DOHH2 (cell line): Measurements from ENCODE around the gene TFAM.

Experiments used
- H3F3A ChIP-seq: fragments of 200-600 bp; sonication (generic), shearing (Covaris generic); 2 replicates; pipeline ENCODE4 v1.6.0; 2016; ENCODE audit warnings: antibody characterized with exemption, mild to moderate bottlenecking; ENCODE audit not compliant: control insufficient read depth, insufficient read depth
- H3K27ac ChIP-seq: fragments of 200-600 bp; sonication (generic); 2 replicates; pipeline ENCODE4 v1.5.1; 2014; ENCODE audit warnings: low read depth, mild to moderate bottlenecking, low read length, moderate library complexity
- H3K27me3 ChIP-seq: fragments of 200-600 bp; sonication (generic); 2 replicates; pipeline ENCODE4 v1.6.1; 2014; ENCODE audit warnings: mild to moderate bottlenecking, low read length, mixed read lengths; ENCODE audit not compliant: control insufficient read depth
- H3K36me3 ChIP-seq: fragments of 200-600 bp; sonication (generic); 2 replicates; pipeline ENCODE4 v1.6.1; 2014; ENCODE audit warnings: mild to moderate bottlenecking, low read length, moderate library complexity, mixed read lengths; ENCODE audit not compliant: control insufficient read depth
- H3K4me1 ChIP-seq: fragments of 200-600 bp; sonication (generic); 2 replicates; pipeline ENCODE4 v1.6.1; 2014; ENCODE audit warnings: mild to moderate bottlenecking, low read length, mixed read lengths; ENCODE audit not compliant: control insufficient read depth
- H3K4me2 ChIP-seq: fragments of 200-600 bp; sonication (generic); 2 replicates; pipeline ENCODE4 v1.6.0; 2014; ENCODE audit warnings: mild to moderate bottlenecking, low read length, moderate library complexity
- H3K4me3 ChIP-seq: fragments of 200-600 bp; sonication (generic); 2 replicates; pipeline ENCODE4 v1.5.1; 2014; ENCODE audit warnings: mild to moderate bottlenecking, low read length, mixed read lengths
- H3K79me2 ChIP-seq: fragments of 200-600 bp; sonication (generic); 2 replicates; pipeline ENCODE4 v1.6.1; 2014; ENCODE audit warnings: mild to moderate bottlenecking, low read length, mixed read lengths; ENCODE audit not compliant: control insufficient read depth
- H3K9me2 ChIP-seq: fragments of 200-600 bp; sonication (generic); replicated peaks from 2 replicates; pipeline ENCODE4 v1.6.1; 2014; ENCODE audit warnings: mild to moderate bottlenecking, low read length, mixed read lengths; ENCODE audit not compliant: control insufficient read depth
- H3K9me3 ChIP-seq: fragments of 200-600 bp; sonication (generic); 2 replicates; pipeline ENCODE4 v1.6.1; 2014; ENCODE audit warnings: antibody characterized with exemption, low read length, mixed read lengths; ENCODE audit not compliant: control insufficient read depth, insufficient read depth
- H4K20me1 ChIP-seq: fragments of 200-600 bp; sonication (generic); 2 replicates; pipeline ENCODE4 v1.6.0; 2014; ENCODE audit warnings: low read depth, mild to moderate bottlenecking, antibody characterized with exemption, low read length, moderate library complexity; ENCODE audit not compliant: control insufficient read depth, insufficient read depth
- CTCF ChIP-seq: fragments of 200-600 bp; sonication (generic); IDR thresholded peaks from one replicate; pipeline ENCODE4 v1.5.1; 2014; ENCODE audit warnings: antibody characterized with exemption, mild to moderate bottlenecking, low read depth, low read length; ENCODE audit not compliant: poor library complexity, severe bottlenecking
- EZH2phosphoT487 ChIP-seq: fragments of 200-600 bp; sonication (generic); IDR thresholded peaks from 2 replicates; pipeline ENCODE4 v1.6.1; 2017; ENCODE audit warnings: borderline replicate concordance, mild to moderate bottlenecking, antibody characterized with exemption, low read length, moderate library complexity, mixed read lengths

Gene TFAM

GRCh38 chr10:58433571-58433970 lies 48.4 kb downstream of the TFAM start:
- Histone ChIP-seq H3K9me2 (no peaks in the 10 kb centered on the region), H3F3A (no peaks in the 10 kb centered on the region), H3K4me2 (no peak overlapping the region)

GRCh38 chr10:58435297-58435985 lies 50.2 kb downstream of the TFAM start:
- Histone ChIP-seq H3K9me3 (no peaks in the 10 kb centered on the region), H3K4me1 (no peaks in the 10 kb centered on the region), H3K27ac (no peak overlapping the region), H3K27me3 (no peaks in the 10 kb centered on the region), H3K4me2 (no peak overlapping the region), H3K4me3 (no peak overlapping the region), H3F3A (no peaks in the 10 kb centered on the region), H3K36me3 (no peaks in the 10 kb centered on the region), H3K9me2 (no peaks in the 10 kb centered on the region; the same call in 1 of the 2 replicates), H4K20me1 (no peaks in the 10 kb centered on the region), H3K79me2 (no peaks in the 10 kb centered on the region)
- TF ChIP-seq EZH2phosphoT487 (no peak), CTCF (no peak)

More at GRCh38 chr10:58433571-58433970, 48.4 kb downstream of the TFAM start:
- Histone ChIP-seq H3K36me3 (no peaks in the 10 kb centered on the region), H4K20me1 (no peaks in the 10 kb centered on the region), H3K9me3 (no peaks in the 10 kb centered on the region), H3K4me3 (no peak overlapping the region), H3K79me2 (no peaks in the 10 kb centered on the region), H3K4me1 (no peaks in the 10 kb centered on the region), H3K27me3 (no peaks in the 10 kb centered on the region), H3K27ac (no peak overlapping the region)
- TF ChIP-seq EZH2phosphoT487 = no peak
- TF ChIP-seq CTCF = no peak

GRCh38 chr10:58436071-58436470 lies 50.9 kb downstream of the TFAM start:
- no peaks in the 10 kb centered on the region for H3F3A ChIP-seq
- no peaks in the 10 kb centered on the region for H3K9me3 ChIP-seq
- H3K4me3 ChIP-seq = no peak overlapping the region
- H3K4me1 ChIP-seq = no peaks in the 10 kb centered on the region
- no peaks in the 10 kb centered on the region for H3K27me3 ChIP-seq
- H3K79me2 ChIP-seq = no peaks in the 10 kb centered on the region
- no peak overlapping the region for H3K27ac ChIP-seq
- no peaks in the 10 kb centered on the region; the same call in 1 of the 2 replicates for H3K9me2 ChIP-seq
- no peaks in the 10 kb centered on the region for H3K36me3 ChIP-seq
- no peak overlapping the region for H3K4me2 ChIP-seq
- TF ChIP-seq EZH2phosphoT487 (no peak), CTCF (no peak)
- H4K20me1 ChIP-seq = no peaks in the 10 kb centered on the region
